ENCODE results near the gene FBXL22.
"Not testable (repeated sequence)": the region's sequence is repeated elsewhere in the genome, so short reads cannot be mapped to it uniquely, and the experiment has no call there.

Gene FBXL22

DNA sequence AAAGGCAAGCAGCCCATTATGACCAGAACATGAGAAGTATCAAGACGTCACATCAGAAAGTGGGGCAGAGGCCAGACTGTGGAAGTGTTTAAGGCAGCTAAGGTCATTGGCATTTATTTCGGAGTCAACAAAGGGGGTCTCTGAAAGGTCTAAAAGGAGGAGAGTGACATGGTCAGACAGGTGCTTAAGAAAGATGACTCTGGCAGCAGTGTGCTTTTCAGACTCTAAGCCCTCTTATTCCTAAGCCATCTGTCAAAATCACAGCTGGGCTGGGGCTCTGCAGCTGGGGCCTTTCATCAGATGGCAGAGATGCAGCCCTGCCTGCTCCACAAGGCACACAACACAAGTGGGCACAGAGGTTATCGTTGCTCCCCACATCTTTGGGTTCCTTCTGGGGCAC lies 14.0 kb downstream of the FBXL22 start:
- Mint-ChIP-seq H3K4me3 (no peak overlapping the region), H3K27me3 (ENCODE audit: low read depth) (no peaks in the 10 kb centered on the region), H3K4me1 (ENCODE audit: low read depth) (peaks cover 23% of the 10 kb centered on the region), H3K36me3 (ENCODE audit: low read depth) (peaks cover 47% of the 10 kb centered on the region), H3K27ac (peak overlapping the region; percentile 90), H3K9me3 (no peaks in the 10 kb centered on the region)
- no peak for DNase-seq (ENCODE audit: low spot score)

DNA sequence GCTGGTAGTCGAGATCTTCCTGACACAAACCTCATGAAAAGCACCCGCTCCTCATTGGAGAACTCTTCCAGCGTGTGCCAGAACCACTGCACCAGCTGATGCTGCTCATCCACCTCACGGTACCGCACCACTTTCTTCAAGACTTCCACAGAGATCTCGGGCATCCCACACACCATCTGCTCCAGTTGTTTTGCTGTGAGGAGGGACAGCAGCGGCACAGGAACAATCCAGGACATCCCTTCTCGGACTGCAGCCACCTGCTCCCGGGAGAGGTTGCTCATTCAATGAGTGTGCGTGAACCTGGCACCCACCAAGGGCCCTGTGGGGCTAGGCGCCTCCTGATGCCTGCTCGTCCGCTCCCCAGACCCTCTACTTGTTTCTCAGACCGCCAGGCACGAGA lies 15.1 kb downstream of the FBXL22 start:
- Mint-ChIP-seq H3K36me3 (ENCODE audit: low read depth) (peaks cover 52% of the 10 kb centered on the region), H3K4me1 (ENCODE audit: low read depth) (peaks cover 19% of the 10 kb centered on the region), H3K9me3 (no peaks in the 10 kb centered on the region), H3K27ac (no peak overlapping the region), H3K27me3 (ENCODE audit: low read depth) (no peaks in the 10 kb centered on the region), H3K4me3 (no peak overlapping the region)
- DNase-seq (ENCODE audit: low spot score), result no peak

DNA sequence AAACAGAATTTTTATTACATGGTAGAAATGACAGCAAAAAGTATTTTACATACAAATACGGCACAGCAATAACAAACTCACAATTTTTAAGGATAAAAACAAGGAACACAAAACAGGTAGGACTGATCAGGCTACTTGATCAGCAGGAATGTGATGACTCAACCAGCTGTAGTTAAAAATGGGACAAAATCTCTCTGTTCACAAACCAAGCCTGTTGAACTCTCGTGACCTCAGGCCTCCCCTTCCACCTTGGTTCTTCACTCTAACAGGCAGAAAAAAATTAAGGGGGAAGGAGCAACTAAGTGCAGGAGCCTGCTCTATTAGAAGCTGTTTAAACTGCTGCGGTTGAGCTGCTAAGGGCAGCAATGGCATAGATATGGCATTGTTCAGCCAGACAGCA lies 18.7 kb downstream of the FBXL22 start:
- Mint-ChIP-seq H3K4me3 (no peak overlapping the region), H3K27ac (no peak overlapping the region), H3K9me3 (peaks cover 7% of the 10 kb centered on the region), H3K27me3 (ENCODE audit: low read depth) (no peaks in the 10 kb centered on the region), H3K4me1 (ENCODE audit: low read depth) (peaks cover 5% of the 10 kb centered on the region), H3K36me3 (ENCODE audit: low read depth) (peaks cover 54% of the 10 kb centered on the region)
- DNase-seq (ENCODE audit: low spot score), result no peak

DNA sequence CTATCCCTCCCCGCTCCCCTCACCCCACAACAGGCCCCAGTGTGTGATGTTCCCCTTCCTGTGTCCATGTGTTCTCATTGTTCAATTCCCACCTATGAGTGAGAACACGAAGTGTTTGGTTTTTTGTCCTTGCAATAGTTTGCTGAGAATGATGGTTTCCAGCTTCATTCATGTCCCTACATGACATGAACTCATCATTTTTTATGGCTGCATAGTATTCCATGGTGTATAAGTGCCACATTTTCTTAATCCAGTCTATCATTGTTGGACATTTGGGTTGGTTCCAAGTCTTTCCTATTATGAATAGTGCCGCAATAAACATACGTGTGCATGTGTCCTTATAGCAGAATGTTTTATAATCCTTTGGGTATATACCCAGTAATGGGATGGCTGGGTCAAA lies 20.0 kb downstream of the FBXL22 start:
- not testable (repeated sequence) for DNase-seq (ENCODE audit: low spot score); H3K4me3 Mint-ChIP-seq; H3K27me3 Mint-ChIP-seq (ENCODE audit: low read depth); H3K27ac Mint-ChIP-seq; H3K4me1 Mint-ChIP-seq (ENCODE audit: low read depth)
- peaks cover 13% of the 10 kb centered on the region for H3K9me3 Mint-ChIP-seq
- H3K36me3 Mint-ChIP-seq (ENCODE audit: low read depth), result peaks cover 57% of the 10 kb centered on the region

DNA sequence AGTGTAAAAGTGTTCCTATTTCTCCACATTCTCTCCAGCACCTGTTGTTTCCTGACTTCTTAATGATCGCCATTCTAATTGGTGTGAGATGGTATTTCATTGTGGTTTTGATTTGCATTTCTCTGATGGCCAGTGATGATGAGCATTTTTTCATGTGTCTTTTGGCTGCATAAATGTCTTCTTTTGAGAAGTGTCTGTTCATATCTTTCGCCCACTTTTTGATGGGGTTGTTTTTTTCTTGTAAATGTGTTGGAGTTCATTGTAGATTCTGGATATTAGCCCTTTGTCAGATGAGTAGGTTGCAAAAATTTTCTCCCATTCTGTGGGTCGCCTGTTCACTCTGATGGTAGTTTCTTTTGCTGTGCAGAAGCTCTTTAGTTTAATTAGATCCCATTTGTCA lies 20.4 kb downstream of the FBXL22 start:
- not testable (repeated sequence) for H3K27me3 Mint-ChIP-seq (ENCODE audit: low read depth); H3K4me1 Mint-ChIP-seq (ENCODE audit: low read depth); DNase-seq (ENCODE audit: low spot score); H3K27ac Mint-ChIP-seq; H3K4me3 Mint-ChIP-seq
- peaks cover 13% of the 10 kb centered on the region for H3K9me3 Mint-ChIP-seq
- H3K36me3 Mint-ChIP-seq (ENCODE audit: low read depth), result peaks cover 59% of the 10 kb centered on the region

DNA sequence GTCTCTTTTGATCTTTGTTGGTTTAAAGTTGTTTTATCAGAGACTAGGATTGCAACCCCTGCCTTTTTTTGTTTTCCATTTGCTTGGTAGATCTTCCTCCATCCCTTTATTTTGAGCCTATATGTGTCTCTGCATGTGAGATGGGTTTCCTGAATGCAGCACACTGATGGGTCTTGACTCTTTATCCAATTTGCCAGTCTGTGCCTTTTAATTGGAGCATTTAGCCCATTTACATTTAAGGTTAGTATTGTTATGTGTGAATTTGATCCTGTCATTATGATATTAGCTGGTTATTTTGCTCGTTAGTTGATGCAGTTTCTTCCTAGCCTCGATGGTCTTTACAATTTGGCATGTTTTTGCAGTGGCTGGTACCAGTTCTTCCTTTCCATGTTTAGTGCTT lies 23.6 kb downstream of the FBXL22 start:
- peaks cover 63% of the 10 kb centered on the region for H3K36me3 Mint-ChIP-seq (ENCODE audit: low read depth)
- H3K27ac Mint-ChIP-seq; DNase-seq (ENCODE audit: low spot score); H3K27me3 Mint-ChIP-seq (ENCODE audit: low read depth); H3K4me1 Mint-ChIP-seq (ENCODE audit: low read depth); H3K4me3 Mint-ChIP-seq: not testable (repeated sequence)
- peaks cover 13% of the 10 kb centered on the region for H3K9me3 Mint-ChIP-seq

DNA sequence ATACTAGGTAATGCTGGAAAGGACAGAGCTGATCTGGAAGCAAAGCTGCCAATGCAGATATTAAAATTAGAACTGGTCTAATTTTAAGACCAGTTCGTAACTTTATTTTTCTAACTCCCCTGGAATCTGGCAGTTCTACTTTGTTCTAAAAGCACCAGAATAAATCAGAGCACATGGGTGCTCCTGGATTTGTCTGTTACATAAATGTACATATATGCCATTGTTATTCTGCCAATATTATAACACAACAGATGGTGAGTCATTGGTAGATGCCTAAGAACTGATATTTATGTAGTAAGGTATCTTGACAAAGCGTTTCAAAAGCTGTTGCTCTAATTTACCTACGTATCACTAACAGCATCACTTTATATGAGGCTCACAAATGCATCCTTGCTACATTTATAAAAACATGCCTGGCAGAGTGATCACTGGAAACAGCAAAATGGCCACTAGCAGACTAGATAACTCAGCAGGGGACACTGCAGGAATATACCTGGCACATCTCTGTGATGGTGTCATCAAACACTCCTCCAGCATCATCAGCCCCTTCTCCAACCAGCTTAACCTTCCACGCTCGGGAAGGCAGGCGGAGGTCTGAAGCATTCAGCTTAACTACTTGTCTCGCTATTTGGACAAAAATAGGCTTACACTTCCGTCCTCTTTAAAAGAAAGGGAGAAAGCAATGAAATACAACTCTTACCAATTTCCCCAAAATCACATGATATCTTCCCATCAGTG lies 26.2 kb downstream of the FBXL22 start:
- Mint-ChIP-seq H3K4me3 (no peak overlapping the region), H3K4me1 (ENCODE audit: low read depth) (peaks cover 2% of the 10 kb centered on the region), H3K9me3 (peaks cover 13% of the 10 kb centered on the region), H3K27me3 (ENCODE audit: low read depth) (no peaks in the 10 kb centered on the region), H3K27ac (no peak overlapping the region), H3K36me3 (ENCODE audit: low read depth) (peaks cover 62% of the 10 kb centered on the region)
- DNase-seq (ENCODE audit: low spot score), result no peak

DNA sequence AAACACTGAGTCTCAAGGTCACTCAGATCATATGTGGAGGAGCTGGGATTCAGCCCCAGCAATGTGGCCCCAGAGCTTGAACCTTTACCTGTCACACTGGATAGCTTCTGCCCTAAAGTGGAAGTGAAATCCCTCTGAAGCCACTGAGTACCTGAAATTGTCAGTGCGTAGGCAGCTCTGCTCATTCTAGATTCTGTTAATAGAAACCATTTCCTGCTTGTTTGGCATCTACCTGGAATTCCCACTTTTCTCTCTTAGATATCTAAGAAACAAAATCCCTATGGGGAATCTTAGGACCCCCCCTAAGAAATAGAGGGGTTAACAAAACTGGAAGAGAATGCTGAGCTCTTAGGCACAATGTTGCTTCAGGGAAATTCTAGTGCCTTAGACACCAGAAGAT lies 29.8 kb downstream of the FBXL22 start:
- H3K36me3 Mint-ChIP-seq (ENCODE audit: low read depth), result peaks cover 62% of the 10 kb centered on the region
- no peak for DNase-seq (ENCODE audit: low spot score)
- peaks cover 2% of the 10 kb centered on the region for H3K4me1 Mint-ChIP-seq (ENCODE audit: low read depth)
- H3K9me3 Mint-ChIP-seq, result no peaks in the 10 kb centered on the region
- no peak overlapping the region for H3K27ac Mint-ChIP-seq
- H3K27me3 Mint-ChIP-seq (ENCODE audit: low read depth), result no peaks in the 10 kb centered on the region
- no peak overlapping the region for H3K4me3 Mint-ChIP-seq

DNA sequence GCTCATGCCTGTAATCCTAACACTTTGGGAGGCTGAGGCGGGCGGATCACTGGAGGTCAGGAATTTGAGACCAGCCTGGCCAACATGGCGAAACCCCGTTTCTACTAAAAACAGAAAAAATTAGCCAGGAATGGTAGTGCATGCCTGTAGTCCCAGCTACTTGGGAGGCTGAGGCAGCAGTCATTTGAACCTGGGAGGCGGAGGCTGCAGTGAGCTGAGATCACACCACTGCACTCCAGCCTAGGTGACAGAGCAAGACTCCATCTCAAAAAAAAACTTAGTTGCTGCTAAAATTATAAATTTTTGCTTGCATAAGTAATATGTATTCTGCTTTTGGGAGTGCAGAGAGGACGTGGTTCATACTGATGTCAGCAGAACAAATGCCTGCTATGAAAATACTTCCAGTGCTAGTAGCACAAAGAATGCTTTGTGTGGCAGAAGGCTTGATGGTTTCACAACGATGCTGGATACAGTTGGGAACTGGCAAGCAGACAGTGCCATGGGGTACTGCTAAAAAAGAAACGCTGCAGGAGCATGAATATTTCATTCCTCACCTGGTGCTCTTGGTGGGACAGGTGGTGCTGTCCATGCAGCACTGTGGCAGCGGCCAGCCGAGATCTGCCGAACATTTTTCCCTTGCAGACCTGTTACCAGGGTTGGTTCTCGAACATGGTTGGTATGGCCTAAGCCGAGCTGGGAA lies 31.1 kb downstream of the FBXL22 start:
- H3K27ac Mint-ChIP-seq, result no peak overlapping the region
- H3K9me3 Mint-ChIP-seq, result no peaks in the 10 kb centered on the region
- no peaks in the 10 kb centered on the region for H3K27me3 Mint-ChIP-seq (ENCODE audit: low read depth)
- no peak overlapping the region for H3K4me3 Mint-ChIP-seq
- peaks cover 55% of the 10 kb centered on the region for H3K36me3 Mint-ChIP-seq (ENCODE audit: low read depth)
- peaks cover 2% of the 10 kb centered on the region for H3K4me1 Mint-ChIP-seq (ENCODE audit: low read depth)
- DNase-seq (ENCODE audit: low spot score), result no peak

DNA sequence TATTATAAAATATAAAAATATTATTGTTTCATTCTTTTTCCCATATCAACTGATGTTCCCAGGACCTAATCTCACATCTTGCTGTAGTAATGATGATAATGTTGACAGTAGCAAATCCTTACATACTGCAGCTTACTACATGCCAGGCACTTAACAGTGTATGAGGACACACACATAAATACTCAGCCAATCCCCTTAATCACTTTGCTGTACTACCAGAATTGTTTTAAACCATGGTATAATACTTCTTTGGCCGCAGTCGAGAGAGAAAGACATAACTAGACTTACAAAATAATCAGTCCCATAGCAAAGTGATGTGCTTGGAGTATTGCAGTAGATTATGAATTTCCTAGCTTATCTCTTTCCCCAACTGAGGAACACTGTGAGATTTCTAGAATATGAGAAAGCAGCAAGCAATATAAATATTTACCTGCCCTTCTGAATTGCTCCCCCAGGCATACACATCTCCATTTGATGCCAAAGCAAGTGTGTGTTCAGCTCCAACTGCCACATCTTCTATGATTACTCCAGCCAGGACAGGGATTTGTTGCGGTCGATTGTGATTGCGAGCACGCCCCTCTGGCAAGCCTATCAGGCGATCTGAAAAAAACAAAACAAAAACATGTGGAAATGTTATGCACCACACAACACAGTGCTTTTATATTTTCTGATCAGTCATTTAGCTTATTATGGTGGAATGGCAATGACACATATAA lies 33.0 kb downstream of the FBXL22 start:
- peaks cover 58% of the 10 kb centered on the region for H3K36me3 Mint-ChIP-seq (ENCODE audit: low read depth)
- no peaks in the 10 kb centered on the region for H3K27me3 Mint-ChIP-seq (ENCODE audit: low read depth)
- no peak overlapping the region for H3K4me3 Mint-ChIP-seq
- no peak for DNase-seq (ENCODE audit: low spot score)
- no peak overlapping the region for H3K27ac Mint-ChIP-seq
- no peaks in the 10 kb centered on the region for H3K9me3 Mint-ChIP-seq
- peaks cover 2% of the 10 kb centered on the region for H3K4me1 Mint-ChIP-seq (ENCODE audit: low read depth)

DNA sequence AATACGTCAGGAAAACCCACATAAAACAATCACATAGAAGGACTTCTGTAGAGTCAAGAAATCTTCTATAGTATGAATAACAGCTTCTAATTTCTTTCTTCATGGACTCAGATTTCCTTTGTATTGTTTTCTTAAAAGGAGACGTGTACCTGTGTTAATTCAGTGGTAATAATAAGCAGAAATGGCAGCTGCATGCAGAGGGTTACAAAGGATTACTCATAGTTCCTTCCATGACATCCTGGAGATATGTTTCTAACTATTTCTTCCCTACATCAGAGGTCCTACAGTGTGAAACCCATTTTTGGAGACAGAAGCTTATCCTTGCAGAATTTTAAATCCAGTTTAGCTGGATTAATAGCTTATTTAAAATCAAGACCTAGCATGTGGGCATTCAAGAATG lies 36.1 kb downstream of the FBXL22 start:
- H3K4me3 Mint-ChIP-seq, result no peak overlapping the region
- no peak overlapping the region for H3K27ac Mint-ChIP-seq
- H3K4me1 Mint-ChIP-seq (ENCODE audit: low read depth), result peaks cover under 1% of the 10 kb centered on the region
- DNase-seq (ENCODE audit: low spot score), result no peak
- H3K9me3 Mint-ChIP-seq, result no peaks in the 10 kb centered on the region
- H3K36me3 Mint-ChIP-seq (ENCODE audit: low read depth), result peaks cover 55% of the 10 kb centered on the region
- no peaks in the 10 kb centered on the region for H3K27me3 Mint-ChIP-seq (ENCODE audit: low read depth)

DNA sequence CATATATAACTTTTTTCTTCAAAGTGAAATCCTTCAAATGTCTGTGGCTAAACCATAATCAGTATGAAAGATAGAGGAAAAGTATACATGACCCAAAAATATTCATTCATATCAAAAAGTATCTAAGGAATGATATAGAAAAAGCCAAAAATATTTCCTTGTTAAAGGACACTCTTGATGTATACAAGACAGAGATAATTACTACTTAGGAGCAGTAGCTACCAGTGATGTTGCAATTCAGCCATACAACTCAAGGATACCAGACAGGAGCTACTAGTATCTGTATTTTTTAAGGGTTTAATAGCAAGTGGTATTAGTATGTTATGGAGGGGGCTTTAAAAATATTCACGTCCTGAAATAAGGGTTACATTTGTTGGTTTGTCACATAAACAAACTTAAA lies 37.0 kb downstream of the FBXL22 start:
- peaks cover 57% of the 10 kb centered on the region for H3K36me3 Mint-ChIP-seq (ENCODE audit: low read depth)
- H3K4me3 Mint-ChIP-seq, result no peak overlapping the region
- H3K9me3 Mint-ChIP-seq, result no peaks in the 10 kb centered on the region
- peaks cover 6% of the 10 kb centered on the region for H3K4me1 Mint-ChIP-seq (ENCODE audit: low read depth)
- no peak overlapping the region for H3K27ac Mint-ChIP-seq
- H3K27me3 Mint-ChIP-seq (ENCODE audit: low read depth), result no peaks in the 10 kb centered on the region
- no peak for DNase-seq (ENCODE audit: low spot score)

DNA sequence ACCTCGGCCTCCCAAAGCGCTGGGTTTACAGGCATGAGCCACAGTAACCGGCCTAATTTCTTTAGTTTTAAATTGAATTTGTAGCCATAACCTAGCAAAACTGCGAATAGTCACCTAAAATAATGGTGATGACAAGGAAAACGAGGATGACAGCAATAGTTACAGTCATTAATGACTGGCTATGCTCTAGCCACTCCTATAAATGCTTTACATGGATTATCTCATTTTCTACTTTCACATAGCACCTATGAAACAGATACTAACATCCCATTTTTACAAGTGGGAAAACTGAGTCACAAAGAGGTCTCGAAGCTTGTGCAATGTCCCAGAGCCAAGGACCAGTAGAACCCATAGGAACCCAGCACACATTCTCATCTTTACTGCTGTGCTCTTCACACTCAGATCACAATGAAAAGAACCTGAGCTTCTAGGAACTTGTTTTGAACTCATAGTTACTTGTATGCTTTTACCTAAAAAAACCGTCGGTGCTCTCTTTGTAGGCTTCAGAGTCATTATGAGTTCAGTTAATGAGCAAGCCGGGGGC lies 39.4 kb downstream of the FBXL22 start:
- Mint-ChIP-seq H3K4me1 (ENCODE audit: low read depth) (peaks cover 6% of the 10 kb centered on the region), H3K9me3 (no peaks in the 10 kb centered on the region), H3K4me3 (no peak overlapping the region), H3K36me3 (ENCODE audit: low read depth) (peaks cover 57% of the 10 kb centered on the region), H3K27me3 (ENCODE audit: low read depth) (no peaks in the 10 kb centered on the region), H3K27ac (no peak overlapping the region)
- DNase-seq (ENCODE audit: low spot score), result no peak

DNA sequence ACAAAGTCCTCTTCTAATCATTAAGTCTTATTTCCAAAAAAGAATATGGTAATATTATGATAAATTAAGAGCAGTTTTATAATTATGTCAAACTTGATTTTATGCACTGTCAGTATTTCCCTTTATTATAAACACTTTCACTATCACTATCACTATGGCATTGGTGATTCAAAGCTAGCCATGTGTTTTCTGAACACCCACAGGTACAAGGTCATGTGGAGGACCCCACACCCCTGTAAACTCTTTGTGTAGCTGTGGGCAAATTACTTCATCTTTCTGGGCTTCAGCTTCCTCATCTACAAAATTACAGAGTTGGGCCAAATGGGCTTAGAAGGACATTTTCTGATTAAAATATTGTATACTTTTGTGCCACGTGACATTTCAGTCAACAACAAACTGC lies 41.7 kb downstream of the FBXL22 start:
- DNase-seq (ENCODE audit: low spot score), result no peak
- Mint-ChIP-seq H3K4me3 (no peak overlapping the region), H3K36me3 (ENCODE audit: low read depth) (peaks cover 51% of the 10 kb centered on the region), H3K27ac (no peak overlapping the region), H3K4me1 (ENCODE audit: low read depth) (peaks cover 6% of the 10 kb centered on the region), H3K27me3 (ENCODE audit: low read depth) (no peaks in the 10 kb centered on the region), H3K9me3 (no peaks in the 10 kb centered on the region)
